Measurements from ENCODE around the gene CRACR2A. TPM values are rescaled to one million over a fixed set of nuclear protein-coding genes. Genes with fewer than 3 reads are reported as not detected.

The CRACR2A gene
- total RNA-seq, result 10 to 100 TPM; 52.8 to 54.8 TPM
- 50.9 to 55.5 reads per million in 2 donors for total RNA-seq

- ATAC-seq (peak; percentile 83), DNase-seq (peak; percentile 75 to 76 (median 75))
- H3K9me3 ChIP-seq (ENCODE audit: control insufficient read depth, low read length, poor library complexity, severe bottlenecking), result no peaks in the 10 kb centered on the region
- Mint-ChIP-seq H3K4me1 (peaks cover 56% of the 10 kb centered on the region), H3K27me3 (no peaks in the 10 kb centered on the region), H3K4me3 (peak within 1 kb of the TSS; percentile 98), H3K36me3 (ENCODE audit: low read depth) (peaks cover 3% of the 10 kb centered on the region), H3K27ac (peak within 1 kb of the TSS; percentile 100)
Observed at GRCh38 chr12:3752741-3753486, at the start of gene CRACR2A. Gene CRACR2A, minus strand, starts transcription at chr12:3753109. Its CDS starts 56,110 bp downstream, at chr12:3696999.

- H3K9me3 ChIP-seq (ENCODE audit: control insufficient read depth, low read length, poor library complexity, severe bottlenecking), result no peaks in the 10 kb centered on the region
- H3K36me3 Mint-ChIP-seq (ENCODE audit: low read depth), result peaks cover 8% of the 10 kb centered on the region
- no peak overlapping the region for H3K4me3 Mint-ChIP-seq
- DNase-seq, result no peak
- peak overlapping the region; percentile 71 for H3K27ac Mint-ChIP-seq
- no peaks in the 10 kb centered on the region for H3K27me3 Mint-ChIP-seq
- peaks cover 2% of the 10 kb centered on the region for H3K4me1 Mint-ChIP-seq
- no peak for ATAC-seq
Observed at GRCh38 chr12:3797531-3798048, 44.7 kb upstream of the CRACR2A start.

- Mint-ChIP-seq H3K4me1 (peaks cover 2% of the 10 kb centered on the region), H3K36me3 (ENCODE audit: low read depth) (peaks cover 8% of the 10 kb centered on the region), H3K4me3 (no peak overlapping the region)
Observed at GRCh38 chr12:3795492-3796133, 42.7 kb upstream of the CRACR2A start.

GRCh38 chr12:3795066-3795465, 42.2 kb upstream of the CRACR2A start:
- no peaks in the 10 kb centered on the region for H3K9me3 ChIP-seq (ENCODE audit: control insufficient read depth, low read length, poor library complexity, severe bottlenecking)
- Mint-ChIP-seq H3K4me1 (peaks cover 2% of the 10 kb centered on the region), H3K4me3 (no peak overlapping the region), H3K36me3 (ENCODE audit: low read depth) (peaks cover 8% of the 10 kb centered on the region), H3K27ac (no peak overlapping the region), H3K27me3 (no peaks in the 10 kb centered on the region)
- ATAC-seq, result no peak
- no peak for DNase-seq

More at GRCh38 chr12:3795492-3796133, 42.7 kb upstream of the CRACR2A start:
- H3K9me3 ChIP-seq (ENCODE audit: control insufficient read depth, low read length, poor library complexity, severe bottlenecking), result no peaks in the 10 kb centered on the region
- no peak overlapping the region for H3K27ac Mint-ChIP-seq
- H3K27me3 Mint-ChIP-seq, result no peaks in the 10 kb centered on the region
- DNase-seq (no peak), ATAC-seq (no peak)

GRCh38 chr12:3792623-3793288, 39.8 kb upstream of the CRACR2A start:
- Mint-ChIP-seq H3K27ac (no peak overlapping the region), H3K4me3 (no peak overlapping the region), H3K4me1 (peaks cover 2% of the 10 kb centered on the region), H3K27me3 (no peaks in the 10 kb centered on the region), H3K36me3 (ENCODE audit: low read depth) (peaks cover 8% of the 10 kb centered on the region)
- no peaks in the 10 kb centered on the region for H3K9me3 ChIP-seq (ENCODE audit: control insufficient read depth, low read length, poor library complexity, severe bottlenecking)
- ATAC-seq (no peak), DNase-seq (no peak)

- ATAC-seq (no peak), DNase-seq (no peak)
- Mint-ChIP-seq H3K27me3 (no peaks in the 10 kb centered on the region), H3K27ac (peak overlapping the region; percentile 48), H3K4me1 (peaks cover 2% of the 10 kb centered on the region), H3K4me3 (no peak overlapping the region), H3K36me3 (ENCODE audit: low read depth) (peaks cover 4% of the 10 kb centered on the region)
- no peaks in the 10 kb centered on the region for H3K9me3 ChIP-seq (ENCODE audit: control insufficient read depth, low read length, poor library complexity, severe bottlenecking)
Observed at GRCh38 chr12:3791256-3791874, 38.5 kb upstream of the CRACR2A start.

- H3K9me3 ChIP-seq (ENCODE audit: control insufficient read depth, low read length, poor library complexity, severe bottlenecking), result no peaks in the 10 kb centered on the region
- Mint-ChIP-seq H3K36me3 (ENCODE audit: low read depth) (peaks cover 4% of the 10 kb centered on the region), H3K4me1 (peaks cover 2% of the 10 kb centered on the region), H3K27me3 (no peaks in the 10 kb centered on the region), H3K4me3 (no peak overlapping the region), H3K27ac (no peak overlapping the region)
- no peak for ATAC-seq
- DNase-seq, result no peak
Observed at GRCh38 chr12:3790642-3791041, 37.7 kb upstream of the CRACR2A start.

- H3K36me3 Mint-ChIP-seq (ENCODE audit: low read depth), result peaks cover 4% of the 10 kb centered on the region
- ATAC-seq, result no peak
Observed at GRCh38 chr12:3789838-3790237, 36.9 kb upstream of the CRACR2A start.

GRCh38 chr12:3777206-3777809, 24.4 kb upstream of the CRACR2A start:
- no peaks in the 10 kb centered on the region for H3K36me3 Mint-ChIP-seq (ENCODE audit: low read depth)
- H3K4me1 Mint-ChIP-seq, result peaks cover 14% of the 10 kb centered on the region
- ATAC-seq, result peak; percentile 64
- no peaks in the 10 kb centered on the region for H3K27me3 Mint-ChIP-seq
- no peaks in the 10 kb centered on the region for H3K9me3 ChIP-seq (ENCODE audit: control insufficient read depth, low read length, poor library complexity, severe bottlenecking)
- no peak overlapping the region for H3K4me3 Mint-ChIP-seq
- no peak overlapping the region for H3K27ac Mint-ChIP-seq
- DNase-seq, result no peak

More at GRCh38 chr12:3789838-3790237, 36.9 kb upstream of the CRACR2A start:
- Mint-ChIP-seq H3K27me3 (no peaks in the 10 kb centered on the region), H3K4me3 (no peak overlapping the region), H3K4me1 (peaks cover 2% of the 10 kb centered on the region), H3K27ac (no peak overlapping the region)
- no peak for DNase-seq
- H3K9me3 ChIP-seq (ENCODE audit: control insufficient read depth, low read length, poor library complexity, severe bottlenecking), result no peaks in the 10 kb centered on the region

GRCh38 chr12:3775385-3776035, 22.6 kb upstream of the CRACR2A start:
- H3K27me3 Mint-ChIP-seq, result no peaks in the 10 kb centered on the region
- DNase-seq (no peak), ATAC-seq (no peak)
- H3K9me3 ChIP-seq (ENCODE audit: control insufficient read depth, low read length, poor library complexity, severe bottlenecking), result no peaks in the 10 kb centered on the region
- no peak overlapping the region for H3K27ac Mint-ChIP-seq
- H3K4me1 Mint-ChIP-seq, result peaks cover 23% of the 10 kb centered on the region
- no peaks in the 10 kb centered on the region for H3K36me3 Mint-ChIP-seq (ENCODE audit: low read depth)
- H3K4me3 Mint-ChIP-seq, result no peak overlapping the region

GRCh38 chr12:3772380-3772779, 19.5 kb upstream of the CRACR2A start:
- H3K27me3 Mint-ChIP-seq, result no peaks in the 10 kb centered on the region
- no peaks in the 10 kb centered on the region for H3K9me3 ChIP-seq (ENCODE audit: control insufficient read depth, low read length, poor library complexity, severe bottlenecking)
- DNase-seq (no peak), ATAC-seq (peak; percentile 36)
- peak overlapping the region; percentile 70 for H3K27ac Mint-ChIP-seq
- H3K4me3 Mint-ChIP-seq, result no peak overlapping the region
- peaks cover 23% of the 10 kb centered on the region for H3K4me1 Mint-ChIP-seq
- H3K36me3 Mint-ChIP-seq (ENCODE audit: low read depth), result no peaks in the 10 kb centered on the region

GRCh38 chr12:3771853-3772252, 18.9 kb upstream of the CRACR2A start:
- Mint-ChIP-seq H3K4me1 (peaks cover 23% of the 10 kb centered on the region), H3K27me3 (no peaks in the 10 kb centered on the region), H3K4me3 (no peak overlapping the region), H3K27ac (peak overlapping the region; percentile 70), H3K36me3 (ENCODE audit: low read depth) (no peaks in the 10 kb centered on the region)
- no peaks in the 10 kb centered on the region for H3K9me3 ChIP-seq (ENCODE audit: control insufficient read depth, low read length, poor library complexity, severe bottlenecking)
- DNase-seq (no peak), ATAC-seq (no peak)
